MM.1S (cell line): ENCODE results near the gene FOXP1.
"Not testable (repeated sequence)": the region's sequence is repeated elsewhere in the genome, so short reads cannot be mapped to it uniquely, and the experiment has no call there.

Experiments
- DNase-seq: peaks from one replicate; pipeline ENCODE4 v3.0.0-alpha.2; 2015
- H2AFZ ChIP-seq: fragments of 300-600 bp; sonication (generic); 2 replicates; pipeline ENCODE4 v1.6.0; 2016; ENCODE audit warnings: antibody characterized with exemption, low read length
- H3F3A ChIP-seq: fragments of 300-600 bp; sonication (generic); 2 replicates; pipeline ENCODE4 v1.6.1; 2016; ENCODE audit warnings: mild to moderate bottlenecking, antibody characterized with exemption, low read length, moderate library complexity, mixed read lengths; ENCODE audit not compliant: insufficient read depth
- H3K27ac ChIP-seq: fragments of 300-600 bp; sonication (generic); 2 replicates; pipeline ENCODE4 v1.5.1; 2016; ENCODE audit warnings: mild to moderate bottlenecking, low read length
- H3K27me3 ChIP-seq: fragments of 300-600 bp; sonication (generic); replicated peaks from 2 replicates; pipeline ENCODE4 v1.6.0; 2016; ENCODE audit warnings: low read length; ENCODE audit not compliant: insufficient read depth
- H3K36me3 ChIP-seq: fragments of 300-600 bp; sonication (generic); replicated peaks from 2 replicates; pipeline ENCODE4 v1.6.1; 2016; ENCODE audit warnings: mild to moderate bottlenecking, low read length, mixed read lengths; ENCODE audit not compliant: insufficient read depth
- H3K4me1 ChIP-seq: fragments of 300-600 bp; sonication (generic); 2 replicates; pipeline ENCODE4 v1.6.1; 2016; ENCODE audit warnings: low read length, mixed read lengths
- H3K4me2 ChIP-seq: fragments of 300-600 bp; sonication (generic); 2 replicates; pipeline ENCODE4 v1.6.0; 2016; ENCODE audit warnings: low read depth, low read length
- H3K4me3 ChIP-seq: fragments of 300-600 bp; sonication (generic); 2 replicates; pipeline ENCODE4 v1.5.1; 2016; ENCODE audit warnings: low read length, mixed read lengths
- H3K79me2 ChIP-seq: fragments of 300-600 bp; sonication (generic); 2 replicates; pipeline ENCODE4 v1.6.1; 2016; ENCODE audit warnings: mixed run types, low read length, mixed read lengths
- H3K9ac ChIP-seq: fragments of 300-600 bp; sonication (generic); 2 replicates; pipeline ENCODE4 v1.6.1; 2016; ENCODE audit warnings: low read length, mixed read lengths
- H3K9me2 ChIP-seq: fragments of 300-600 bp; sonication (generic); replicated peaks from 2 replicates; pipeline ENCODE4 v1.6.1; 2016; ENCODE audit warnings: mild to moderate bottlenecking, low read length, mixed read lengths; ENCODE audit not compliant: insufficient read depth
- H3K9me3 ChIP-seq: fragments of 300-600 bp; sonication (generic); replicated peaks from 2 replicates; pipeline ENCODE4 v1.6.1; 2016; ENCODE audit warnings: mild to moderate bottlenecking, low read length, mixed read lengths; ENCODE audit not compliant: insufficient read depth
- H4K20me1 ChIP-seq: fragments of 300-600 bp; sonication (generic); 2 replicates; pipeline ENCODE4 v1.6.1; 2016; ENCODE audit warnings: mild to moderate bottlenecking, low read length, moderate library complexity, mixed read lengths; ENCODE audit not compliant: insufficient read depth
- CTCF ChIP-seq: fragments of 300-600 bp; sonication (generic); IDR thresholded peaks from 2 replicates; pipeline ENCODE4 v1.5.1; 2016; ENCODE audit warnings: antibody characterized with exemption, low read length, mixed read lengths
- EZH2 ChIP-seq: fragments of 300-600 bp; sonication (generic); optimal IDR thresholded peaks from 2 replicates; pipeline ENCODE3; 2017; ENCODE audit warnings: low read depth, mild to moderate bottlenecking, antibody characterized with exemption, low read length, mixed read lengths
- EZH2phosphoT487 ChIP-seq: fragments of 300-600 bp; sonication (generic); IDR thresholded peaks from 2 replicates; pipeline ENCODE4 v1.6.1; 2018; ENCODE audit warnings: antibody characterized with exemption, low read length

The FOXP1 gene

GRCh38 chr3:71018799-71019198 is 564.7 kb downstream of the FOXP1 start:
- Histone ChIP-seq H4K20me1 (no peaks in the 10 kb centered on the region), H3K79me2 (peaks cover 36% of the 10 kb centered on the region)

GRCh38 chr3:71016178-71016845 is 567.2 kb downstream of the FOXP1 start:
- Histone ChIP-seq H3K27me3 (no peaks in the 10 kb centered on the region), H3K9me3 (no peaks in the 10 kb centered on the region), H3K4me1 (peaks cover 19% of the 10 kb centered on the region), H3K4me2 (no peak overlapping the region), H3K9ac (no peak overlapping the region), H4K20me1 (no peaks in the 10 kb centered on the region), H3F3A (peaks cover 11% of the 10 kb centered on the region), H3K36me3 (peaks cover 4% of the 10 kb centered on the region; the same call in 1 of the 2 replicates), H3K27ac (no peak overlapping the region), H3K4me3 (no peak overlapping the region), H2AFZ (no peak overlapping the region), H3K79me2 (peaks cover 32% of the 10 kb centered on the region), H3K9me2 (no peaks in the 10 kb centered on the region)
- TF ChIP-seq EZH2phosphoT487 = no peak
- no peak for TF ChIP-seq CTCF
- no peak for TF ChIP-seq EZH2
- DNase-seq = no peak

More at GRCh38 chr3:71018799-71019198, 564.7 kb downstream of the FOXP1 start:
- no peak overlapping the region for H3K27ac ChIP-seq
- H2AFZ ChIP-seq = no peak overlapping the region
- peaks cover 4% of the 10 kb centered on the region; the same call in 1 of the 2 replicates for H3K36me3 ChIP-seq
- no peaks in the 10 kb centered on the region for H3K9me3 ChIP-seq
- no peaks in the 10 kb centered on the region for H3K9me2 ChIP-seq
- H3K27me3 ChIP-seq = no peaks in the 10 kb centered on the region
- no peak for DNase-seq
- H3K4me2 ChIP-seq = no peak overlapping the region
- H3K4me3 ChIP-seq = no peak overlapping the region
- TF ChIP-seq CTCF (no peak), EZH2 (no peak), EZH2phosphoT487 (no peak)
- H3K9ac ChIP-seq = no peak overlapping the region
- no peaks in the 10 kb centered on the region for H3F3A ChIP-seq
- H3K4me1 ChIP-seq = no peaks in the 10 kb centered on the region

GRCh38 chr3:71014616-71015015 is 568.9 kb downstream of the FOXP1 start:
- H3K4me2 ChIP-seq, H2AFZ ChIP-seq, H3K9ac ChIP-seq, DNase-seq, H4K20me1 ChIP-seq, H3K36me3 ChIP-seq, H3K27me3 ChIP-seq, H3K27ac ChIP-seq, H3K9me2 ChIP-seq, H3K4me3 ChIP-seq, H3K9me3 ChIP-seq: not testable (repeated sequence)
- Histone ChIP-seq H3K4me1 (peaks cover 34% of the 10 kb centered on the region), H3K79me2 (peaks cover 31% of the 10 kb centered on the region), H3F3A (peaks cover 22% of the 10 kb centered on the region)

GRCh38 chr3:71012971-71013370 is 570.6 kb downstream of the FOXP1 start:
- H3K79me2 ChIP-seq = peaks cover 41% of the 10 kb centered on the region
- no peak overlapping the region for H3K4me3 ChIP-seq

More at GRCh38 chr3:71012971-71013370, 570.6 kb downstream of the FOXP1 start:
- H3K4me2 ChIP-seq = no peak overlapping the region
- H3K27me3 ChIP-seq = no peaks in the 10 kb centered on the region
- peaks cover 35% of the 10 kb centered on the region for H3K4me1 ChIP-seq
- DNase-seq = no peak
- no peak overlapping the region for H3K9ac ChIP-seq
- H3K9me2 ChIP-seq = no peaks in the 10 kb centered on the region
- H4K20me1 ChIP-seq = no peaks in the 10 kb centered on the region
- TF ChIP-seq CTCF (no peak), EZH2phosphoT487 (no peak), EZH2 (no peak)
- no peaks in the 10 kb centered on the region for H3K9me3 ChIP-seq
- H3F3A ChIP-seq = peaks cover 22% of the 10 kb centered on the region
- no peak overlapping the region for H2AFZ ChIP-seq
- peaks cover 4% of the 10 kb centered on the region; the same call in 1 of the 2 replicates for H3K36me3 ChIP-seq
- H3K27ac ChIP-seq = no peak overlapping the region
